Tibial artery (tissue), 4 donors: Measurements from ENCODE around the gene CTAG1B.

Experiments used
- DNase-seq, 2 donors: peaks; one replicate each; pipeline ENCODE4 v3.0.0-alpha.2; 2019
- H3K27ac ChIP-seq, 2 donors: fragments of 200-600 bp; sonication (generic) in 1 of 2; 1 replicate in 1 of 2; 2 replicates in 1 of 2; pipeline ENCODE4 v1.5.1; 2018 to 2019; ENCODE audit warnings: mild to moderate bottlenecking in 1 of 2
- H3K27me3 ChIP-seq, 2 donors: fragments of 200-600 bp; sonication (generic) in 1 of 2; one replicate each; pipeline versions ENCODE4 v1.5.1 to v1.6.0; 2016 to 2019
- H3K36me3 ChIP-seq, 3 donors: fragments of 200-600 bp; sonication (generic) in 2 of 3; one replicate each; pipeline ENCODE4 v1.5.1; 2016 to 2019; ENCODE audit warnings: mild to moderate bottlenecking in 2 of 3
- H3K4me1 ChIP-seq, 4 donors: fragments of 200-600 bp; sonication (generic) in 2 of 4; 1 replicate in 3 of 4; 2 replicates in 1 of 4; pipeline ENCODE4 v1.5.1; 2016 to 2019
- H3K4me3 ChIP-seq, 2 donors: fragments of 200-600 bp; sonication (generic) in 1 of 2; 1 replicate in 1 of 2; 2 replicates in 1 of 2; pipeline ENCODE4 v1.5.1; 2018 to 2019; ENCODE audit warnings: mild to moderate bottlenecking in 2 of 2
- H3K9me3 ChIP-seq, 3 donors: fragments of 200-600 bp; sonication (generic) in 1 of 3; one replicate each; pipeline ENCODE4 v1.5.1; 2016 to 2019
- CTCF ChIP-seq, 2 experiments: fragments of 200-600 bp in 1 of 2; fragments of 450-650 bp in 1 of 2; IDR thresholded peaks; one replicate each; pipeline ENCODE4 v1.5.1; 2017 to 2019; ENCODE audit warnings: antibody characterized with exemption in 2 of 2, mild to moderate bottlenecking in 1 of 2, moderate library complexity in 1 of 2
- intact Hi-C: fragments of 100-400 bp; cut with DNase I; formaldehyde crosslinking; loops from one replicate; pipeline ENCODE4 v1.15.0; 2023; ENCODE audit warnings: low total_unique reads

CTAG1B gene

GRCh38 chrX:154603438-154604430, 15.3 kb downstream of the CTAG1B start:
- Histone ChIP-seq H3K36me3 (no peaks in the 10 kb centered on the region), H3K27ac (no peak overlapping the region), H3K9me3 (no peaks in the 10 kb centered on the region), H3K27me3 (no peaks in the 10 kb centered on the region), H3K4me3 (no peak overlapping the region), H3K4me1 (peaks cover 0 to 10% (median 4%) of the 10 kb centered on the region in 4 donors)
- intact Hi-C loops = no loop called here
- DNase-seq = peak in 1 of 2 donors; percentile 20
- TF ChIP-seq CTCF (IDR thresholded peaks at IDR 0.05) = no peak

GRCh38 chrX:154602766-154603437, 16.2 kb downstream of the CTAG1B start:
- H3K4me1 ChIP-seq = peaks cover 0 to 10% (median 4%) of the 10 kb centered on the region in 4 donors
- no peak for DNase-seq
- H3K36me3 ChIP-seq = no peaks in the 10 kb centered on the region
- no peak for TF ChIP-seq CTCF (IDR thresholded peaks at IDR 0.05)
- H3K4me3 ChIP-seq = no peak overlapping the region
- H3K9me3 ChIP-seq = no peaks in the 10 kb centered on the region
- no peaks in the 10 kb centered on the region for H3K27me3 ChIP-seq
- no peak overlapping the region for H3K27ac ChIP-seq
- intact Hi-C loops = no loop called here

GRCh38 chrX:154602226-154602625, 16.9 kb downstream of the CTAG1B start:
- no peaks in the 10 kb centered on the region for H3K27me3 ChIP-seq

GRCh38 chrX:154600759-154601374, 18.2 kb downstream of the CTAG1B start:
- no peak overlapping the region for H3K27ac ChIP-seq
- H3K4me3 ChIP-seq = no peak overlapping the region
- H3K4me1 ChIP-seq = peaks cover 0 to 10% (median 4%) of the 10 kb centered on the region in 4 donors
- DNase-seq = no peak
- H3K36me3 ChIP-seq = no peaks in the 10 kb centered on the region
- TF ChIP-seq CTCF (IDR thresholded peaks at IDR 0.05) = no peak
- no peaks in the 10 kb centered on the region for H3K9me3 ChIP-seq
- H3K27me3 ChIP-seq = no peaks in the 10 kb centered on the region
- intact Hi-C loops = no loop called here

More at GRCh38 chrX:154602226-154602625, 16.9 kb downstream of the CTAG1B start:
- DNase-seq = no peak
- Histone ChIP-seq H3K9me3 (no peaks in the 10 kb centered on the region), H3K4me1 (peaks cover 0 to 10% (median 4%) of the 10 kb centered on the region in 4 donors), H3K27ac (no peak overlapping the region), H3K36me3 (no peaks in the 10 kb centered on the region), H3K4me3 (no peak overlapping the region)
- TF ChIP-seq CTCF (IDR thresholded peaks at IDR 0.05) = no peak
- intact Hi-C loops = no loop called here

GRCh38 chrX:154599531-154599930, 19.6 kb downstream of the CTAG1B start:
- TF ChIP-seq CTCF (IDR thresholded peaks at IDR 0.05) = no peak
- no peak for DNase-seq
- Histone ChIP-seq H3K36me3 (no peaks in the 10 kb centered on the region), H3K27me3 (no peaks in the 10 kb centered on the region), H3K9me3 (no peaks in the 10 kb centered on the region), H3K4me3 (no peak overlapping the region), H3K4me1 (peaks cover 0 to 10% (median 4%) of the 10 kb centered on the region in 4 donors), H3K27ac (no peak overlapping the region)
- intact Hi-C loops = no loop called here
